Heart right ventricle (tissue), 16 donors: ENCODE data around the gene WDR86. TPM values are rescaled to one million over a fixed set of nuclear protein-coding genes. Genes with fewer than 3 reads are reported as not detected.
A peak's percentile ranks its signal among the peaks of the same experiment; 100 is the strongest.

Experiments
- ATAC-seq, 8 donors: fragments of 200-7000 bp; cut with Tn5 transposase; one replicate each; pipeline ENCODE4 v1.9.1; 2020; ENCODE audit warnings: mild to moderate bottlenecking in 8 of 8, moderate library complexity in 8 of 8, moderate number of reproducible peaks in 1 of 8
- DNase-seq, 2 donors: peaks; one replicate each; pipeline ENCODE4 v3.0.0-alpha.2; 2020
- H3K27ac ChIP-seq, 10 donors: fragments of 200-600 bp; sonication (generic) in 2 of 10; one replicate each; pipeline versions ENCODE4 v1.5.0 to v1.8.0; 2020 to 2022; ENCODE audit warnings: mild to moderate bottlenecking in 3 of 10
- H3K27me3 ChIP-seq, 7 donors: fragments of 200-600 bp; one replicate each; pipeline ENCODE4 v1.8.0; 2021 to 2022; ENCODE audit warnings: mild to moderate bottlenecking in 2 of 7
- H3K36me3 ChIP-seq, 9 donors: fragments of 200-600 bp; sonication (generic) in 1 of 9; one replicate each; pipeline versions ENCODE4 v1.5.0 to v1.8.0; 2020 to 2022; ENCODE audit warnings: mild to moderate bottlenecking in 2 of 9
- H3K4me1 ChIP-seq, 9 donors: fragments of 200-600 bp; sonication (generic) in 1 of 9; one replicate each; pipeline versions ENCODE4 v1.5.0 to v1.8.0; 2020 to 2022; ENCODE audit warnings: mild to moderate bottlenecking in 4 of 9
- H3K4me3 ChIP-seq, 10 donors: fragments of 200-600 bp; sonication (generic) in 2 of 10; one replicate each; pipeline versions ENCODE4 v1.5.0 to v1.8.0; 2020 to 2022; ENCODE audit warnings: mild to moderate bottlenecking in 7 of 10, moderate library complexity in 2 of 10
- H3K9me3 ChIP-seq, 11 donors: fragments of 200-600 bp in 10 of 11; sonication (generic) in 2 of 11; one replicate each; pipeline versions ENCODE4 v1.5.0 to v1.8.0; 2013 to 2022; ENCODE audit warnings: mild to moderate bottlenecking in 2 of 11, control low read depth in 1 of 11, moderate library complexity in 1 of 11
- CTCF ChIP-seq, 9 donors: fragments of 200-600 bp; sonication (generic) in 2 of 9; IDR thresholded peaks; one replicate each; pipeline versions ENCODE4 v1.5.0 to v1.8.0; 2021 to 2022; ENCODE audit warnings: antibody characterized with exemption in 9 of 9, mild to moderate bottlenecking in 5 of 9, moderate library complexity in 1 of 9
- WGBS, 2 donors: extraction: QIAGEN DNeasy Blood & Tissue Kit; methylation state at CpG; one replicate each; pipeline ENCODE4 v1.1.7; 2013; ENCODE audit warnings: inconsistent platforms in 1 of 2; 5-methylcytosine and 5-hydroxymethylcytosine counted together
- intact Hi-C, 10 donors: fragments of 100-400 bp; cut with DNase I; formaldehyde crosslinking; loops; one replicate each; pipeline versions ENCODE4 v1.11.1 to v1.14.2; 2022
- polyA plus RNA-seq, 2 donors: library from polyadenylated mRNA; stranded (reverse); fragments of 200-250 nt; gene quantifications; one replicate each; pipeline ENCODE4 v1.2.3, GENCODE V29; 2013
- total RNA-seq, 10 donors: library from RNA; stranded (reverse); fragmentation: NEBNext Ultra II Directional in 3 of 10; extraction: Animal tissue kit (Norgen Biotek cat#: 25700) in 3 of 10; gene quantifications; one replicate each; pipeline versions ENCODE4 v1.2.1 to v1.2.4, GENCODE V29; 2021 to 2023
- donor health status: Arrhythmogenic right ventricular cardiomyopathy.
- donor health status: ischemic (EF 13 %, LVEDD 7.1; RV severe dilation, severe dysfunction).
- donor health status: healthy with polysubstance abuse.
- donor health status: DM: no; HTN: yes; CAD: no.
- donor health status: DM: no; HTN: no; CAD: no.
- donor health status: ischemic (EF 25% LVEDD 6.9; RV normal size, moderate dysfunction).
- donor health status: ischemic (EF 25% LVEDD 5.7; RV mildly dilated, moderate dysfunction).
- donor health status: healthy.
- donor health status: DM: yes; HTN: yes; CAD: no.
- donor health status: Ischemic cardiomyopathy.
- donor health status: ischemic (EF 35%, LVEDD 5.7; RV mildly dilated, moderate dysfunction).
- donor health status: nonischemic (EF 11% LVEDD 7.7; RV severe dilation, severe dysfunction).
- donor health status: DM: yes; HTN: yes; CAD: no.
- donor health status: PGD.
- donor health status: ischemic (EF 29% LVEDD 5.4; RV normal size, mild dysfunction).
- donor health status: nonischemic (EF 23%, LVEDD 6.1; RV moderate dilation, normal function).

WDR86 gene
- total and polyA plus RNA-seq, 12 donors: 0.15 to 0.52 (median 0.25) TPM; not detected in 3

GRCh38 chr7:151431768-151432311 lies 22.0 kb upstream of the WDR86 start:
- WGBS, 2 donors: 94 to 96% methylated on average over 25 of the region's 25 CpGs
- Histone ChIP-seq H3K9me3 (no peaks in the 10 kb centered on the region), H3K36me3 (no peaks in the 10 kb centered on the region), H3K4me1 (peaks cover 0 to 35% (median 7%) of the 10 kb centered on the region in 9 donors), H3K27ac (no peak overlapping the region), H3K4me3 (no peak overlapping the region), H3K27me3 (peaks cover 0 to 15% (median 0%) of the 10 kb centered on the region in 7 donors)
- intact Hi-C loops: no loop called here
- ATAC-seq (no peak), DNase-seq (no peak)
- TF ChIP-seq CTCF (IDR thresholded peaks at IDR 0.05): no peak

GRCh38 chr7:151431281-151431767 lies 21.5 kb upstream of the WDR86 start:
- H3K27me3 ChIP-seq: peaks cover 0 to 16% (median 0%) of the 10 kb centered on the region in 7 donors
- TF ChIP-seq CTCF (IDR thresholded peaks at IDR 0.05): no peak
- WGBS, 2 donors: 91 to 97% methylated on average over 13 of the region's 13 CpGs
- intact Hi-C loops: no loop called here
- peaks cover 0 to 37% (median 7%) of the 10 kb centered on the region in 9 donors for H3K4me1 ChIP-seq
- ATAC-seq (no peak), DNase-seq (no peak)
- H3K27ac ChIP-seq: no peak overlapping the region
- H3K4me3 ChIP-seq: no peak overlapping the region
- no peaks in the 10 kb centered on the region for H3K9me3 ChIP-seq
- no peaks in the 10 kb centered on the region for H3K36me3 ChIP-seq

GRCh38 chr7:151430391-151431205 lies 20.8 kb upstream of the WDR86 start:
- Histone ChIP-seq H3K9me3 (no peaks in the 10 kb centered on the region), H3K4me3 (no peak overlapping the region), H3K27ac (no peak overlapping the region), H3K4me1 (peaks cover 0 to 44% (median 9%) of the 10 kb centered on the region in 9 donors), H3K27me3 (peaks cover 0 to 16% (median 0%) of the 10 kb centered on the region in 7 donors), H3K36me3 (no peaks in the 10 kb centered on the region)
- DNase-seq (no peak), ATAC-seq (no peak)
- no peak for TF ChIP-seq CTCF (IDR thresholded peaks at IDR 0.05)
- WGBS, 2 donors: 91 to 93% methylated on average over 16 of the region's 16 CpGs
- intact Hi-C loops: no loop called here

- WGBS, 2 donors: 64 to 65% methylated on average over 10 of the region's 10 CpGs
- TF ChIP-seq CTCF (IDR thresholded peaks at IDR 0.05): no peak
- Histone ChIP-seq H3K4me1 (peaks cover 0 to 44% (median 9%) of the 10 kb centered on the region in 9 donors), H3K4me3 (no peak overlapping the region), H3K36me3 (no peaks in the 10 kb centered on the region), H3K27ac (peak overlapping the region in 1 of 10 donors; percentile 26), H3K27me3 (peaks cover 0 to 16% (median 0%) of the 10 kb centered on the region in 7 donors), H3K9me3 (no peaks in the 10 kb centered on the region)
- intact Hi-C loops: no loop called here
- ATAC-seq (no peak), DNase-seq (no peak)
These were observed 19.9 kb upstream of the WDR86 start for GRCh38 chr7:151429560-151430331.
